SK-N-SH (cell line): ENCODE results near the gene RASIP1. TPM values are rescaled to one million over a fixed set of nuclear protein-coding genes. Genes with fewer than 3 reads are reported as not detected.

Experiments
- CTCF ChIA-PET: fragments of 300-600, 350-600 bp; formaldehyde crosslinking; extraction: SDS; loops from one replicate; lab custom pipeline; 2021; lab: Yijun Ruan, JAX
- POLR2A ChIA-PET: fragments of 350-600 bp; sonication (Branson Sonifier 250); formaldehyde crosslinking; extraction: SDS; loops from one replicate; lab custom pipeline; 2020; ENCODE audit warnings: antibody characterized with exemption, inconsistent platforms; lab: Yijun Ruan, JAX
- DNase-seq: peaks from one replicate; pipeline ENCODE4 v3.0.0; 2012
- H2AFZ ChIP-seq: fragments of 200-600 bp; sonication (generic); 2 replicates; pipeline ENCODE4 v1.8.1; 2016; ENCODE audit warnings: antibody characterized with exemption, mild to moderate bottlenecking, low read depth
- H3F3A ChIP-seq: fragments of 200-600 bp; sonication (generic); replicated peaks from 2 replicates; pipeline ENCODE3; 2016; ENCODE audit warnings: antibody characterized with exemption, mild to moderate bottlenecking; ENCODE audit not compliant: insufficient read depth
- H3K27ac ChIP-seq, 2 experiments: fragments of 200-500 bp in 1 of 2; fragments of 200-600 bp in 1 of 2; sonication (Bioruptor generic) in 1 of 2; sonication (generic), shearing (Covaris generic) in 1 of 2; 2 replicates each; pipeline versions ENCODE4 v1.5.1 to v1.6.1; 2014 to 2016; ENCODE audit warnings: low read depth in 2 of 2, inconsistent platforms in 1 of 2, low read length in 1 of 2, mild to moderate bottlenecking in 1 of 2, mixed read lengths in 1 of 2
- H3K27me3 ChIP-seq: fragments of 200-600 bp; sonication (generic), shearing (Covaris generic); 2 replicates; pipeline ENCODE4 v1.6.1; 2016; ENCODE audit warnings: mixed run types; ENCODE audit not compliant: insufficient read depth
- H3K36me3 ChIP-seq, 2 experiments: fragments of 200-500 bp in 1 of 2; fragments of 200-600 bp in 1 of 2; sonication (Bioruptor generic) in 1 of 2; sonication (generic) in 1 of 2; replicated peaks in 1 of 2; 2 replicates each; pipeline versions ENCODE3 to v1.5.1; 2014 to 2016; ENCODE audit warnings: low read length in 1 of 2, mild to moderate bottlenecking in 1 of 2; ENCODE audit not compliant: insufficient read depth in 2 of 2, control insufficient read depth in 1 of 2
- H3K4me1 ChIP-seq, 2 experiments: fragments of 200-500 bp in 1 of 2; fragments of 200-600 bp in 1 of 2; sonication (Bioruptor generic) in 1 of 2; sonication (generic), shearing (Covaris generic) in 1 of 2; 2 replicates each; pipeline versions ENCODE4 v1.5.1 to v1.6.1; 2014 to 2016; ENCODE audit warnings: low read depth in 1 of 2, low read length in 1 of 2, mixed run types in 1 of 2; ENCODE audit not compliant: insufficient read depth in 2 of 2, control insufficient read depth in 1 of 2
- H3K4me2 ChIP-seq: fragments of 200-600 bp; sonication (generic), shearing (Covaris generic); 2 replicates; pipeline ENCODE4 v1.6.1; 2017; ENCODE audit warnings: mixed run types
- H3K4me3 ChIP-seq, 2 experiments: fragments of 200-500 bp in 1 of 2; fragments of 200-600 bp in 1 of 2; sonication (Bioruptor generic) in 1 of 2; sonication (generic), shearing (Covaris generic) in 1 of 2; 2 replicates each; pipeline versions ENCODE4 v1.5.1 to v1.8.1; 2014 to 2016; ENCODE audit warnings: low read depth in 2 of 2, inconsistent platforms in 1 of 2, low read length in 1 of 2, mild to moderate bottlenecking in 1 of 2, mixed read lengths in 1 of 2, moderate library complexity in 1 of 2
- H3K79me2 ChIP-seq: fragments of 200-600 bp; sonication (generic); 2 replicates; pipeline ENCODE4 v1.8.1; 2017; ENCODE audit warnings: mild to moderate bottlenecking; ENCODE audit not compliant: insufficient read depth
- H3K9ac ChIP-seq: fragments of 200-600 bp; sonication (generic); 2 replicates; pipeline ENCODE4 v1.6.1; 2017; ENCODE audit warnings: mixed run types
- H3K9me2 ChIP-seq: fragments of 200-600 bp; sonication (generic); 2 replicates; pipeline ENCODE4 v1.6.1; 2017; ENCODE audit warnings: mixed run types
- H3K9me3 ChIP-seq: fragments of 200-600 bp; sonication (generic); 2 replicates; pipeline ENCODE4 v1.6.1; 2017; ENCODE audit warnings: mixed run types, mild to moderate bottlenecking, moderate library complexity
- H4K20me1 ChIP-seq: fragments of 200-600 bp; sonication (generic); 2 replicates; pipeline ENCODE4 v1.6.1; 2017; ENCODE audit warnings: mild to moderate bottlenecking, mixed run types; ENCODE audit not compliant: insufficient read depth
- EP300 ChIP-seq, 2 experiments: IDR thresholded peaks; 2 replicates each; pipeline versions ENCODE4 v1.4.0 to v1.6.1; 2012; ENCODE audit warnings: borderline replicate concordance in 1 of 2, low read depth in 1 of 2, low read length in 1 of 2
- EZH2phosphoT487 ChIP-seq: fragments of 200-600 bp; sonication (generic); IDR thresholded peaks from 2 replicates; pipeline ENCODE4 v1.6.1; 2017; ENCODE audit warnings: low read depth, mixed run types, mild to moderate bottlenecking, antibody characterized with exemption, moderate library complexity, borderline replicate concordance
- FOSL2 ChIP-seq: IDR thresholded peaks from 2 replicates; pipeline ENCODE4 v1.4.0; 2012; ENCODE audit warnings: low read depth, mild to moderate bottlenecking, moderate library complexity, borderline replicate concordance
- GABPA ChIP-seq: IDR thresholded peaks from 2 replicates; pipeline ENCODE4 v1.4.0; 2012; ENCODE audit warnings: low read depth, mild to moderate bottlenecking
- NFIC ChIP-seq: IDR thresholded peaks from 2 replicates; pipeline ENCODE4 v1.4.0; 2012; ENCODE audit warnings: borderline replicate concordance
- RAD21 ChIP-seq: IDR thresholded peaks from 2 replicates; pipeline ENCODE4 v1.6.1; 2012; ENCODE audit warnings: mild to moderate bottlenecking, low read length
- RCOR1 ChIP-seq: fragments of 150-350 bp; IDR thresholded peaks from 2 replicates; pipeline ENCODE4 v1.6.1; 2017; ENCODE audit warnings: antibody characterized with exemption, low read length
- REST ChIP-seq: IDR thresholded peaks from 2 replicates; pipeline ENCODE4 v1.6.1; 2012; ENCODE audit warnings: mild to moderate bottlenecking, low read depth, low read length, moderate library complexity
- RXRA ChIP-seq: IDR thresholded peaks from 2 replicates; pipeline ENCODE4 v1.4.0; 2012; ENCODE audit warnings: low read depth, mild to moderate bottlenecking, borderline replicate concordance
- SIN3A ChIP-seq: IDR thresholded peaks from 2 replicates; pipeline ENCODE4 v1.6.1; 2012; ENCODE audit warnings: low read depth, mild to moderate bottlenecking, low read length, moderate library complexity, borderline replicate concordance
- TCF12 ChIP-seq: IDR thresholded peaks from 2 replicates; pipeline ENCODE4 v1.4.0; 2012
- USF1 ChIP-seq: IDR thresholded peaks from 2 replicates; pipeline ENCODE4 v1.4.0; 2012; ENCODE audit warnings: low read depth, borderline replicate concordance
- WGBS: methylation state at CpG from one replicate; pipeline ENCODE4 v1.1.6; 2017; ENCODE audit warnings: low lambda C conversion rate; 5-methylcytosine and 5-hydroxymethylcytosine counted together
- polyA plus RNA-seq, 3 experiments: library from polyadenylated mRNA; depleted of rRNA; stranded (reverse); fragments of >200 nt; gene quantifications; 2 replicates each; pipeline ENCODE4 v1.2.3, GENCODE V29; 2012
- TF ChIP-seq, protein P1 (sequence below): IDR thresholded peaks from 2 replicates; pipeline ENCODE4; 2012

RASIP1 gene
- polyA plus RNA-seq, 1 of the 3 experiments (the other 2 are of a cell fraction): 0.41 TPM

GRCh38 chr19:48750771-48751504 is 10.5 kb upstream of the RASIP1 start (continued):
- TF ChIP-seq EP300 (IDR thresholded peaks at IDR 0.05; ENCODE audit: borderline replicate concordance in 1 of 2, low read depth in 1 of 2, low read length in 1 of 2): no peak

DNA sequence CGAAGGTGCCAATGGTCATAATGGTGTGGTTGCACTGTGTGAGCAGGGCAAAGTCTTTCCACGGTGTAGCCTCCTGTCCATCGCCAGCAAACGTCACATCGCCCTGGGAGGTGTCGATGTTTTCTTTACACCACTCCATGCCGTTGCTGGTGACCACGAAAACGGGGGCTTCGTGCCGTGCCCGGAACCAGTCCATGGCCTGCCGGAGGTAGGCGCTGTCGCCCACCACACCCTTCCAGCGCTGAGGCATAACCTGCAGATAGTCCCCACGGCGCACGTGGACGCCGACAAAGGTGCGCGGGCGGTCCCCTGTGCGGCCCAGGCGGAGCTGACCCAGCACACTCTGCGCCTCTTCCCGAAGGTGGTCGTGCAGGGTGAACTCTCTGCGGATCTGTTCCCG is 9.9 kb upstream of the RASIP1 start:
- H3K4me1 ChIP-seq: peaks cover 0 to 7% of the 10 kb centered on the region in 2 experiments; a peak in 1 of 4 replicates
- TF ChIP-seq USF1 (no peak), NFIC (no peak)
- TF ChIP-seq, protein P1, sequence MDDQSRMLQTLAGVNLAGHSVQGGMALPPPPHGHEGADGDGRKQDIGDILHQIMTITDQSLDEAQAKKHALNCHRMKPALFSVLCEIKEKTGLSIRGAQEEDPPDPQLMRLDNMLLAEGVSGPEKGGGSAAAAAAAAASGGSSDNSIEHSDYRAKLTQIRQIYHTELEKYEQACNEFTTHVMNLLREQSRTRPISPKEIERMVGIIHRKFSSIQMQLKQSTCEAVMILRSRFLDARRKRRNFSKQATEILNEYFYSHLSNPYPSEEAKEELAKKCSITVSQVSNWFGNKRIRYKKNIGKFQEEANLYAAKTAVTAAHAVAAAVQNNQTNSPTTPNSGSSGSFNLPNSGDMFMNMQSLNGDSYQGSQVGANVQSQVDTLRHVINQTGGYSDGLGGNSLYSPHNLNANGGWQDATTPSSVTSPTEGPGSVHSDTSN: no peak
- H3K27ac ChIP-seq: no peak overlapping the region
- no peak overlapping the region for H3K4me3 ChIP-seq
- H3K9me3 ChIP-seq: no peaks in the 10 kb centered on the region
- no peaks in the 10 kb centered on the region for H3F3A ChIP-seq
- no peaks in the 10 kb centered on the region for H3K9me2 ChIP-seq
- no peak overlapping the region for H3K9ac ChIP-seq
- ChIA-PET CTCF (interaction anchor here (1.1 to 1.3 kb wide), 2 partner anchors 11 to 92 kb away, joined by 3 to 4 read pairs; no protein-coding TSS in a partner anchor), POLR2A (no interaction called here)
- H2AFZ ChIP-seq: no peak overlapping the region
- no peaks in the 10 kb centered on the region for H3K36me3 ChIP-seq
- DNase-seq: no peak
- 95% methylated on average over 31 of the region's 31 CpGs for WGBS
- no peaks in the 10 kb centered on the region for H3K79me2 ChIP-seq
- H4K20me1 ChIP-seq: no peaks in the 10 kb centered on the region
- no peak overlapping the region for H3K4me2 ChIP-seq
- peaks cover 6% of the 10 kb centered on the region; the same call in 1 of the 2 replicates for H3K27me3 ChIP-seq

- 44% methylated on average over 4 of the region's 4 CpGs for WGBS
- Histone ChIP-seq H3K27me3 (peaks cover 6% of the 10 kb centered on the region; the same call in 1 of the 2 replicates), H3K27ac (no peak overlapping the region), H3K36me3 (no peaks in the 10 kb centered on the region), H3K4me2 (no peak overlapping the region), H3F3A (no peaks in the 10 kb centered on the region), H3K4me1 (peaks cover 0 to 7% of the 10 kb centered on the region in 2 experiments; a peak in 1 of 4 replicates), H3K9me3 (no peaks in the 10 kb centered on the region), H3K9me2 (no peaks in the 10 kb centered on the region), H3K9ac (no peak overlapping the region), H4K20me1 (no peaks in the 10 kb centered on the region), H3K4me3 (no peak overlapping the region), H3K79me2 (no peaks in the 10 kb centered on the region), H2AFZ (no peak overlapping the region)
- DNase-seq: no peak
- POLR2A ChIA-PET: no interaction called here
- CTCF ChIA-PET: interaction anchor here (1.3 kb wide), 1 partner anchor 93 kb away, joined by 4 read pairs; no protein-coding TSS in a partner anchor
- TF ChIP-seq FOSL2 (no peak), SIN3A (no peak), GABPA (no peak), TCF12 (no peak), RXRA (no peak), RAD21 (no peak), REST (no peak), RCOR1 (no peak), USF1 (no peak), EZH2phosphoT487 (no peak)
- TF ChIP-seq, protein P1: no peak
Measured at GRCh38 chr19:48749571-48750198, 9.3 kb upstream of the RASIP1 start.
